ENCODE measurements around the gene CYTH1.

DNA sequence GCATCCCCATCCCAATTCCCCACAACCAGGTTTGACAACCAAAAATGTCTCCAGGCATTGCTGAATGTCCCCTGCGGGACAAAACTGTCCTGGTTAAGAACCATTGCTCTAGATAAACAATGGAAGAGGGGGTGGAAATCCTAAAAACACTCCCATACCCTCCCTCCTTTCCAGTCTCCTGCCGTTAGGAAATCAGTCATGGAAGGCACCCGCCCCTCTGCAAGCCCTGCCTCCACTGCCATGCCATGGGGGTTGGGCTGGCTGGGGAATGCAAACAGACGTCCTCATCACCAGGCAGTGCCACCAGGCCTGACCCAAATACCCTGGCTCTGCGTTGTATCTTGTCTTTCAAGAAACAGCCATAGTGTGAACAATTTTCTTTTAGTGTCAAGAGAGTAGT lies 57.5 kb downstream of the CYTH1 start:
- TF ChIP-seq TAF1 (IDR thresholded peaks at IDR 0.05; ENCODE audit: borderline replicate concordance, low read depth, low read length) (no peak), CTCF (IDR thresholded peaks at IDR 0.05) (no peak), SIN3A (IDR thresholded peaks at IDR 0.05; ENCODE audit: borderline replicate concordance, low read depth, low read length) (no peak), POLR2AphosphoS5 (IDR thresholded peaks at IDR 0.05; ENCODE audit: low read depth, low read length) (no peak), FOXM1 (IDR thresholded peaks at IDR 0.05; ENCODE audit: low read depth) (no peak), FOXJ3 (CRISPR knock-in tag; IDR thresholded peaks at IDR 0.05) (no peak), REST (IDR thresholded peaks at IDR 0.05; ENCODE audit: low read depth, low read length) (no peak), EP300 (IDR thresholded peaks at IDR 0.05; ENCODE audit: borderline replicate concordance in 1 of 2, low read depth in 1 of 2, low read length in 1 of 2) (no peak; a peak in 1 of 4 replicates), EZH2phosphoT487 (IDR thresholded peaks at IDR 0.05; ENCODE audit: borderline replicate concordance, low read depth) (no peak), RCOR1 (IDR thresholded peaks at IDR 0.05; ENCODE audit: low read length) (no peak)
- TF ChIP-seq, protein P1, sequence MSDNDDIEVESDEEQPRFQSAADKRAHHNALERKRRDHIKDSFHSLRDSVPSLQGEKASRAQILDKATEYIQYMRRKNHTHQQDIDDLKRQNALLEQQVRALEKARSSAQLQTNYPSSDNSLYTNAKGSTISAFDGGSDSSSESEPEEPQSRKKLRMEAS (IDR thresholded peaks at IDR 0.05; ENCODE audit: low read depth) = no peak
- TF ChIP-seq, protein P2, sequence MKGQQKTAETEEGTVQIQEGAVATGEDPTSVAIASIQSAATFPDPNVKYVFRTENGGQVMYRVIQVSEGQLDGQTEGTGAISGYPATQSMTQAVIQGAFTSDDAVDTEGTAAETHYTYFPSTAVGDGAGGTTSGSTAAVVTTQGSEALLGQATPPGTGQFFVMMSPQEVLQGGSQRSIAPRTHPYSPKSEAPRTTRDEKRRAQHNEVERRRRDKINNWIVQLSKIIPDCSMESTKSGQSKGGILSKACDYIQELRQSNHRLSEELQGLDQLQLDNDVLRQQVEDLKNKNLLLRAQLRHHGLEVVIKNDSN (IDR thresholded peaks at IDR 0.05; ENCODE audit: borderline replicate concordance, low read depth) = no peak
